Activated naive CD4-positive, alpha-beta T cell treated with anti-CD3 and anti-CD28 coated beads, Interleukin-2, amount 50 U/mL, for 24 hours (primary cell): Measurements from ENCODE around the gene DISP2.

Experiments used
- H3K27ac Mint-ChIP-seq: one replicate; pipeline ENCODE4 v1.8.0; 2021; ENCODE audit warnings: mild to moderate bottlenecking, mixed read lengths
- H3K27me3 Mint-ChIP-seq: one replicate; pipeline ENCODE4 v1.8.0; 2021; ENCODE audit warnings: mixed read lengths
- H3K36me3 Mint-ChIP-seq: one replicate; pipeline ENCODE4 v1.8.0; 2021; ENCODE audit warnings: mixed read lengths
- H3K4me1 Mint-ChIP-seq: one replicate; pipeline ENCODE4 v1.8.0; 2021; ENCODE audit warnings: mixed read lengths
- H3K4me3 Mint-ChIP-seq: one replicate; pipeline ENCODE4 v1.8.0; 2021; ENCODE audit warnings: mild to moderate bottlenecking, mixed read lengths
- H3K9me3 Mint-ChIP-seq: one replicate; pipeline ENCODE4 v1.8.0; 2021; ENCODE audit warnings: mixed read lengths

DISP2 gene

GRCh38 chr15:40345225-40345866, 12.7 kb upstream of the DISP2 start:
- Mint-ChIP-seq H3K27ac (no peak overlapping the region), H3K27me3 (no peaks in the 10 kb centered on the region), H3K9me3 (no peaks in the 10 kb centered on the region), H3K36me3 (no peaks in the 10 kb centered on the region), H3K4me3 (no peak overlapping the region), H3K4me1 (no peaks in the 10 kb centered on the region)

- Mint-ChIP-seq H3K4me3 (no peak overlapping the region), H3K27me3 (no peaks in the 10 kb centered on the region), H3K36me3 (no peaks in the 10 kb centered on the region), H3K27ac (no peak overlapping the region), H3K9me3 (no peaks in the 10 kb centered on the region), H3K4me1 (no peaks in the 10 kb centered on the region)
These were observed 12.0 kb upstream of the DISP2 start for GRCh38 chr15:40345867-40346578.

GRCh38 chr15:40346579-40347558, 11.2 kb upstream of the DISP2 start:
- Mint-ChIP-seq H3K4me3 (no peak overlapping the region), H3K27ac (no peak overlapping the region), H3K9me3 (no peaks in the 10 kb centered on the region), H3K36me3 (no peaks in the 10 kb centered on the region), H3K4me1 (no peaks in the 10 kb centered on the region), H3K27me3 (no peaks in the 10 kb centered on the region)

- no peak overlapping the region for H3K27ac Mint-ChIP-seq
- no peaks in the 10 kb centered on the region for H3K27me3 Mint-ChIP-seq
- H3K4me1 Mint-ChIP-seq, result no peaks in the 10 kb centered on the region
These were observed 10.2 kb upstream of the DISP2 start for GRCh38 chr15:40347559-40348473.

GRCh38 chr15:40348474-40348870, 9.5 kb upstream of the DISP2 start:
- H3K4me1 Mint-ChIP-seq, result no peaks in the 10 kb centered on the region

More at GRCh38 chr15:40347559-40348473, 10.2 kb upstream of the DISP2 start:
- H3K36me3 Mint-ChIP-seq, result no peaks in the 10 kb centered on the region
- H3K9me3 Mint-ChIP-seq, result no peaks in the 10 kb centered on the region
- H3K4me3 Mint-ChIP-seq, result no peak overlapping the region

GRCh38 chr15:40349163-40349562, 8.9 kb upstream of the DISP2 start:
- no peaks in the 10 kb centered on the region for H3K4me1 Mint-ChIP-seq

More at GRCh38 chr15:40348474-40348870, 9.5 kb upstream of the DISP2 start:
- no peaks in the 10 kb centered on the region for H3K36me3 Mint-ChIP-seq
- no peak overlapping the region for H3K27ac Mint-ChIP-seq
- H3K27me3 Mint-ChIP-seq, result no peaks in the 10 kb centered on the region
- no peak overlapping the region for H3K4me3 Mint-ChIP-seq
- no peaks in the 10 kb centered on the region for H3K9me3 Mint-ChIP-seq

GRCh38 chr15:40352281-40352901, 5.6 kb upstream of the DISP2 start:
- no peak overlapping the region for H3K27ac Mint-ChIP-seq
- no peak overlapping the region for H3K4me3 Mint-ChIP-seq

More at GRCh38 chr15:40349163-40349562, 8.9 kb upstream of the DISP2 start:
- no peaks in the 10 kb centered on the region for H3K36me3 Mint-ChIP-seq
- no peaks in the 10 kb centered on the region for H3K27me3 Mint-ChIP-seq
- no peak overlapping the region for H3K27ac Mint-ChIP-seq
- H3K4me3 Mint-ChIP-seq, result no peak overlapping the region
- H3K9me3 Mint-ChIP-seq, result no peaks in the 10 kb centered on the region

GRCh38 chr15:40353697-40354096, 4.3 kb upstream of the DISP2 start:
- no peak overlapping the region for H3K27ac Mint-ChIP-seq
- peaks cover 2% of the 10 kb centered on the region for H3K4me1 Mint-ChIP-seq
- no peaks in the 10 kb centered on the region for H3K9me3 Mint-ChIP-seq
- H3K36me3 Mint-ChIP-seq, result no peaks in the 10 kb centered on the region
- no peak overlapping the region for H3K4me3 Mint-ChIP-seq
- no peaks in the 10 kb centered on the region for H3K27me3 Mint-ChIP-seq

More at GRCh38 chr15:40352281-40352901, 5.6 kb upstream of the DISP2 start:
- no peaks in the 10 kb centered on the region for H3K27me3 Mint-ChIP-seq
- no peaks in the 10 kb centered on the region for H3K4me1 Mint-ChIP-seq
- no peaks in the 10 kb centered on the region for H3K36me3 Mint-ChIP-seq
- H3K9me3 Mint-ChIP-seq, result no peaks in the 10 kb centered on the region

GRCh38 chr15:40354408-40355171, 3.4 kb upstream of the DISP2 start:
- no peaks in the 10 kb centered on the region for H3K36me3 Mint-ChIP-seq
- H3K4me1 Mint-ChIP-seq, result peaks cover 7% of the 10 kb centered on the region
- no peak overlapping the region for H3K27ac Mint-ChIP-seq
- H3K27me3 Mint-ChIP-seq, result no peaks in the 10 kb centered on the region
- H3K4me3 Mint-ChIP-seq, result no peak overlapping the region
- no peaks in the 10 kb centered on the region for H3K9me3 Mint-ChIP-seq

- H3K9me3 Mint-ChIP-seq, result no peaks in the 10 kb centered on the region
- no peaks in the 10 kb centered on the region for H3K27me3 Mint-ChIP-seq
- H3K4me1 Mint-ChIP-seq, result peaks cover 7% of the 10 kb centered on the region
- H3K27ac Mint-ChIP-seq, result no peak overlapping the region
- H3K36me3 Mint-ChIP-seq, result no peaks in the 10 kb centered on the region
- no peak overlapping the region for H3K4me3 Mint-ChIP-seq
These were observed 1.9 kb upstream of the DISP2 start for GRCh38 chr15:40355976-40356585.

- Mint-ChIP-seq H3K9me3 (no peaks in the 10 kb centered on the region), H3K27ac (no peak overlapping the region), H3K36me3 (no peaks in the 10 kb centered on the region), H3K27me3 (no peaks in the 10 kb centered on the region), H3K4me3 (peak overlapping the region; percentile 62), H3K4me1 (peaks cover 7% of the 10 kb centered on the region)
These were observed 773 bp upstream of the DISP2 start for GRCh38 chr15:40357246-40357645.

GRCh38 chr15:40358471-40359353, 693 bp downstream of the DISP2 start:
- Mint-ChIP-seq H3K4me1 (peaks cover 7% of the 10 kb centered on the region), H3K27me3 (no peaks in the 10 kb centered on the region), H3K4me3 (peak overlapping the region; percentile 82), H3K36me3 (no peaks in the 10 kb centered on the region), H3K27ac (no peak overlapping the region), H3K9me3 (no peaks in the 10 kb centered on the region)

GRCh38 chr15:40360015-40360414, 2.0 kb downstream of the DISP2 start:
- Mint-ChIP-seq H3K36me3 (no peaks in the 10 kb centered on the region), H3K4me3 (no peak overlapping the region), H3K27me3 (no peaks in the 10 kb centered on the region), H3K27ac (no peak overlapping the region), H3K4me1 (peaks cover 7% of the 10 kb centered on the region), H3K9me3 (no peaks in the 10 kb centered on the region)
